ENCODE results near the gene HERC2.
"Not testable (repeated sequence)": the region's sequence is repeated elsewhere in the genome, so short reads cannot be mapped to it uniquely, and the experiment has no call there.

The HERC2 gene

DNA sequence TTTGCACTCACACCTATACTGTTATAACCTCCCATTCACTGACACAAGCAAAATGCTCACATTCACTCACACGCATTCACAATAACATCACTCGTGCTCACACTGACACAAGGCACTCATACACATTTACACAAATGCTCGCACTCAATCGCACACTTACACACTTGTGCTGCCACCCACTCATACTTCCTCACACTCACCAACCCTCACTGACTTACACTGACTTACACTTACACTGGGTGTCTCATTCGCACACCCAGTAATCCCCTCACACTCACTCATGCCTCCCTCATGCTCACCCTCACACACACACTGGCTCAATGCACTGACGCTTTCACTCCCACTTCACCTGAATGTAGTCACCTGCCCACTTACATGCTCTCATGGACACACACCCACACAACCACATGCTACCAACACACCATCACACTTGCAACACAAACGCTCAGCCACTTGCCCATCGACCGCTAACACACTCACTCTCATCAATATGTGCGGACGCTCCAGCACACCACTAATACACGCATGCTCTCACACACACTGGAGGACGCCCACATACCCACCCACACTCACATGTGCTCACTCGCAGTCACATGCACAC lies 104.9 kb downstream of the HERC2 start:
- not testable (repeated sequence) for DNase-seq

DNA sequence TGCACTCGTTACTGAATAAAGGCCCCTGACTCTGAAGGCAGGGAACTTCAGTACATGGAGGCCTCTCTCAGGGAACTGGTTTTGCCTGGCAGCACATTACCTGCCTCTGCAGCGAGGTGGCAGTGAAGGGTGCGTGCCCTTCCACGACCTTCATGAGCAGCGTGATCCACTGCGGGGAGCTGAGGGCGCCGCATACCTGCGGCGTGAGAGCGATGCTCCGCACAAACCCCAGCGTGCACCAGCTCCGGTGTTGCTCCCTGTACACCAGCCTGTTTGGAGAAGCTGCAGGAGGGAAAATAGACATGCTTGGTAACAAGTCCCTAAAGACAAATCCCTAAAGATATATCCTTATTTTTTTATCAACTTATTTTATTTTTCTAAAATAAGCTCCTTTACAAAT lies 106.5 kb downstream of the HERC2 start:
- not testable (repeated sequence) for DNase-seq

DNA sequence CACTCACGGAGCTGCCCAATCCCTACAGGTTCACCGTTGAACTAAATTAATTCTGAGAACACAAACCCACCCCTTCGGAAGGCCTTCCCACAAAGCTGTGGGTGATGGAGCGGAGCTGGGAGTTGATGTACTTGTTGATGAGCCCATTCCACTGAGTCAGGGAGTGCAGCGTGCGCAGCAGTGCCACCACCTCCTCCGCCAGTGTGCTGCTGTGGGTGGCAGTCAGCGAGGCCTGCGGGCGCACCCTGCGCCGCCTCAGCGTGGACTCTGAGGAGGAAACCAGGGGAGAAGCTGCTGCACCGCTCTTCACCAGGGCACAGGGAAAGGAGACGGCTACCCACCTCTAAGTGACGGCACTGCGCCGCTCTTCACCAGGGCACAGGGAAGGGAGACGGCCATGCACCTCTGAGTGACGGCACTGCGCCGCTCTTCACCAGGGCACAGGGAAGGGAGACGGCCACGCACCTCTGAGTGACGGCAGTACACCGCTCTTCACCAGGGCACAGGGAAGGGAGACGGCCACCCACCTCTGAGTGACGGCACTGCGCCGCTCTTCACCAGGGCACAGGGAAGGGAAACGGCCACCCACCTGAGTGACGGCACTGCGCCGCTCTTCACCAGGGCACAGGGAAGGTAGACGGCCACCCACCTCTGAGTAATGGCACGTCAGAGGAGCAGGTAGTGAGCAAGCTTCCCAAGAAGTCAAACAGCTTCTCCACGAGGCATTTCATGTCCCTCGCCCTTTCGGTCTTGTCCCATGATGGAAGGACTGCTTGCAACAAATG lies 107.8 kb downstream of the HERC2 start:
- not testable (repeated sequence) for DNase-seq

DNA sequence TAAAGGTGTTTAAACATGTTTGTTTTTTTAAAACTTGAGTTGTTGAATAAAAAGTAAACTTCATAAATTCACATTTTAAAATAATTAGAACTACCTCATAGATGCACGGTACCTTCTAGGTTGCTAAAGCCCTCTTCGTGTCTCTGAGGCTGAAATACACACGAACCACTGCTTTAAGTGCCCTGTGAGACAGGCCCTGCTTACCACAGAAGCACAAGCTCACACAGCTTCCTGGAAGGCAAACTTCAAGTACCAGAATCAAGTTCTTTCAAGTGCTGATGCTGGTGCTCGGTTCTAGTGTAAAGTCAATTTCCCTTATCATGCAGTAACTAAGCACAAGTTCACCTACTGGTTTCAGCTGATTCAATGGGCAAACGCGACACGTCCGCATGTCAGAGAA lies 108.6 kb downstream of the HERC2 start:
- DNase-seq, result not testable (repeated sequence)

DNA sequence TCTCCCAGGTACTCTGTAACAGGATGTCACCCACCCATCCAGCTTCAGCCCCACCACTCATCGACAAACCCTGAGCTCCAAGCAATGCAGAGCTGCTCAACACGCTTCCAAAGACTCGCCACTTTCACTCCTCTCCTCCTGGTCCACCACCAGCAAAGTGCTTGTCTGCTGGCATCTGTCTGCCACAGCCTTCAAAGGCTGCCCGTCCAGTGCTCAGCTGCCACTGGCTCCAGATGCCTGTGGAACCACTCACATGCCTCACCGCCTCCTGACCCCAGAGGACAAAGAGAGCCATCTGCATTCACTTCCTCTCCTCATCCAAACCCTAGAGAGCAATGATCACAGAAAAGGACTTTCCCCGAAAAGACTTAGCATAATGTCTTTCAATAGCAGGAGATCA lies 113.4 kb downstream of the HERC2 start:
- no peak for DNase-seq

DNA sequence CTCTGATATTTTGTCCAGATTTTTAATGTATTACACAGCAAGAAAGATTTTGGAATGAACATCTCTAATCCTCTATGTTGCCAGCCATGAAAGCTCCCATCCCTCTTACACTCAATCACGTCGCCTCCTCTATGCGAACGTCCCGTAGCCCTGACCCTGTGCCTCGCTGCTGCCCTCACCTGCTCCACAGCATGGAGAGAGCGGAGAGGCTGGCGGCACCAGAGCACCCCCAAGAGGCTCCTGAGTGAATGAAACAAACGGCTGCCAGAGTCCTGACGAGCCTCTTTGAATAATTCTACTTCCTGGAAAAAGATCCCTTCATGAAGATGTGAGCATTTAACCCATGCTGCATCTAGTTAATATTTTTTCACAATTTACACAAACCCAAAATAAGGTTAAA lies 116.3 kb downstream of the HERC2 start:
- DNase-seq, result not testable (repeated sequence)

DNA sequence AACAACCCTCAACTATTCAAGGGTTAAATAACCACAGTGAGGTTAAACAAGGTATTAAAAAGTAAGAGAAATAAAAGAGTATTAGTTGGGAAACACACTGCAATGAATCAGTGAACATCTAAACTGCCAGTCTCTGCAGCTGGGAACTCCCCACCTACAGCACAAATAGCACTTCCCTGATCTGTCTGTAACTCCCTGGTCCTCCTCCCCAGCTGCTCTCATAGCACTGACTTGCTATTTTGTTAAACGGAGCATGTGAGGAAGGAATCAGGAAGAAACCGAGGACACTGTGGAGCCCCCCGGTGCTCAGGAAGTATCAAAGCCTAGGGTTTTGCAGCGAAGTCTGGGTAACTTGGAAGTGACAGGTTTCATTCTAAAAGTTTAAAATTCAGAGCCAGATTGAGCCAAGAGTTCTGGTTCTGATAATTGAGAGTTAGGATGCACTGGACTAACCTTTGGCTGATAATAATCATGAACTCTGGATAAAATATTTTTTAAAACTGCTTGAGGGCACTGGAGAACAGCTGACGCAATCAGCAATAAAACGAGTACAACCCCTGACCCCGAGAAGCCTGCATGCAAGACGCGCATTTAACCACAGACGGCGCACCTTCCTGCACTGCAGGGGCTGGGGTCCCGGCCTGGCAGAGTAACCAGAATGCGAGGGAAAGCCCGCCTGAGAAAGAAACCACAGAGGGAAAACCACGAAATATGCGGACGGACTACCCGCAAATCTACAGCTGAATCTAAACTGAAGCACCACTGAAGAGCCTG lies 118.7 kb downstream of the HERC2 start:
- not testable (repeated sequence) for DNase-seq

DNA sequence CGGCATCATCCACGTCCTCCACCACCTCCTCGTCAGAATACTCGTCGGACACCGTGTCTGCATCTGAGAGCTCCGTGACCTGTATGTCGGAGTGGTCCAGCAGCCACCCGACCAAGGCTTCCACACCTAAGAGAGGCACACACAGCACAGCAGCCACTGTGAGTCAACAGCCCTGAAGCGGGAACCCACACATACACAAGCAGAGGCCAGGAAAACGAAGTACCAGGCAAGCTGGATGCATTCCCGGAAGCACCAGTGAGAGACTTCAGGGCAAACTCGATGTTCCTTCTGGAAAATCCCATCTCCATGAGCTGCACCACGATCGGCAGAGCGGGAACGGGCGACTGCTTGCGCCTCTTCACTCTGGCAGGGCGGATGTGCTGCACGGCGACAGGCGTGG lies 119.9 kb downstream of the HERC2 start:
- DNase-seq, result not testable (repeated sequence)

DNA sequence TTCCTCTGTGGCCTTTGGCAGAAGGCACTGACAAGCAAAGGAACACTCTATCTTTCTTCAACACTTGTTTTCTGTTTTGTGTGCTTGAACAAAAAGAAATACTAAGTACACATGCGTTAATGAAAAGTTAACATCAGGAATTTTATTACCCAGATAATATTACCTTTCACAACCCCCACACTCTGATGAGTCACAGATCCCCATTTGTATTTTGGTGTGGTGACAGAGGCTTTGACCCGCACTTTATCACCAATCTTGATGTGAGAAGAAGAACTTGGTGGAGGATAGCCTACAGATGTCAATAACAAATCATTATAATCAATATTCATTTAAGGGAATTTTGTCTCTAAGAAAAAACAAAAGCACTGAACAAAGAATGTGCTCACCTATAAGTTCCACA lies 123.8 kb downstream of the HERC2 start:
- not testable (repeated sequence) for DNase-seq

DNA sequence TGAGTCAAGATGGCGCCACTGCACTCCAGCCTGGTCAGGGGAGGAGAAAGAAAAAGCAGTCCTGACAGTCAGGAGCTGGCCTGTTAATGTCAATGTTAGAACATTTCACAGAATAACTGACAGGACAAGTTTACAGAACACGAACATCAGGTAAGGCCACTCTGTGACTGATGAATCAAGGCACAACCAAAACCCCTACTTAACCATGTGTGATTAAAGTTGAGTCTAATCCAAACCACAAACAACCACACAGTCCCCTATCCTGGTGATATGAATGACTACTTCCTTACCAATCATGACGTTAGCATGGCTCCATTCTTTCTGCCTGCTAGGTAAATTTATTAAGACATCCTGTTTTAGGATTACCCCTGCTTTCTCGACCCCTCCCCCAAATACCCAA lies 124.3 kb downstream of the HERC2 start:
- DNase-seq, result not testable (repeated sequence)

DNA sequence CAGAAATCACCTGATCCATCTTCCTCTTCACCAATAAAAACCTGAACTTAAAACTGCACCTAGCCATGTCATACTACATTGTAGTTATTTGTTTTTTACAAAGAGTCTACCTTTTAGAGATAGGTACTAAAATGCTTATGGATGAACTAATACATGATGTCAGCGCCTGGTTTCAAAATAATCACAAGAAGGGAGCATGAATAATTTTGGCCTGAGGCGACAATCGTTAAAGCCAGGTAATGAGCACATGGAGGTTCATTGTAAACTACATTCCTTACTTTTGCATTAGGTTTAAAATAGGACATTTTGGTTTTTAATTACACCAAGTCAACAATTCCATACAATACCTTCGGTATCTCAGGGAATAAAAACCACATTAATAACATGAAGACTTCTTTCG lies 125.4 kb downstream of the HERC2 start:
- DNase-seq, result not testable (repeated sequence)

DNA sequence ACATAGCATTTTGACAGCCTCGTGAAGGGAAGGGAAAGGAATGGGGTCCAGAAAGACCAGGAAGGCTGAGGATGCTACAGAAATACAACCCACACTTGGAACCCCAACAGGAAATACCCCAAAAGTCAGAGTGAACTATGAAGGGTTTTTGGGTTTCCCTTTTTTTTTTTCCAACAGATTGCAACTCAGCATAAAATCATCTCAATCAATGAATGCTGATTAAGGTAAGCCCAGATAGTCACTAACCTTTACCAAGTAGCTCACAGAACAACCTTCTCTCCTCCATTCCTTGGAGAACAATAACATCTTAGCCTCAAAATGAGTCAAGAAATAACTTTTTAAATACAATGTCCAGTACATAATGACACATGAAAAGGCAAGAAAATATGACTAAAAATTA lies 129.2 kb downstream of the HERC2 start:
- DNase-seq, result no peak

DNA sequence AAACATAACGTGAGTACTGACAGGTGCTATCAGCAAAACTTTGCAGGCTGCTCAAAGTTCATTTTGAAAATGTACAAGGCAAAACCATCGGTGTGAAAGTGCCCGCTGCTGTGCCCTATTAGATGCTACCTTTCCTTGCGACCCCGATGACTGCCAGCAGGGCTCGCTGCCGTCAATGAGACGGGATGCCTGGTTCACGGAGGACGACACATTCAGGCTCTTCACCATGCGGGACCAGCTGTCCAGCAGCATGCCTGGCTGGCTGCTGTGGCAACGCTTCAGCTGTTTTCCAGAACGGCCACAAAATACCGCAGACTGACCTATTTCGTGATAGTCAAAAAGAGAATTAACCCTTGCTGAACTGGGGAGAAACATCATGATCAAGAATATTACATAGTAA lies 130.1 kb downstream of the HERC2 start:
- DNase-seq, result peak; percentile 18

DNA sequence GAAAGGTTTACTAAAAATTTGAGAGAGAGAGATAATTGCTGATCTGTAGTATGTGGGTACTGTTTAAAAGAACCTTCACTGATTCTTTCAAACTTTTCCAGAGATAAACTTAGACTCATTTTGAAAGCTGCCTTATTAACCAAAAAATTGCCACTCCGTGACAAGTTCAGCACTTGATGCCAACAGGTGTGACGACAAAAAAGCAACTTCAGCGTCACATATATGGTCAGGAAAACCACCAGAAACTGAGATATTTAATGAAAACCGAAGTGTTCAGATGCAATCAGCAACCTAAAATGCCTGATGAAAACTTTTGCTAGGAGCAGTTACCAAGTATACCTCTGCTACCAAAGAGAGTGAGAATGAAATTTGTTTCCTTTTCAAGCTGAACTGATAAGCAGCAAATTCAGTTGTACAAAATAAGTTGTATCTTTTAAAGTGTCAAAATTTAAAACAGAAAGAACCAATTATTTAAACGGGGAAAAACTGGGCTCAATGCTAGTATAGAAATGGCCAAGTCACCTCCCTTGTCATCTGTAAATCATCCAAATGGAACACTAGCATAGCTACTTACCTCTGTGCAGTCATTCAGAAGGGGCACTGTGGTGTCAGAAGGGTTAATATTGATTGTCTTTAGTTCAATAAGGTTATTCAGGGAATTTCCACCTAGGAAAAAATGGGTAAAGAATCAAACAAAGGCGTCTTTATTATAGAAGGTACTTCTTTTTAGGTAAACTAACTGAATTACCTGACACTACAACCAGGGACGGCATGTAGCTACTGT lies 131.4 kb downstream of the HERC2 start:
- no peak for DNase-seq

DNA sequence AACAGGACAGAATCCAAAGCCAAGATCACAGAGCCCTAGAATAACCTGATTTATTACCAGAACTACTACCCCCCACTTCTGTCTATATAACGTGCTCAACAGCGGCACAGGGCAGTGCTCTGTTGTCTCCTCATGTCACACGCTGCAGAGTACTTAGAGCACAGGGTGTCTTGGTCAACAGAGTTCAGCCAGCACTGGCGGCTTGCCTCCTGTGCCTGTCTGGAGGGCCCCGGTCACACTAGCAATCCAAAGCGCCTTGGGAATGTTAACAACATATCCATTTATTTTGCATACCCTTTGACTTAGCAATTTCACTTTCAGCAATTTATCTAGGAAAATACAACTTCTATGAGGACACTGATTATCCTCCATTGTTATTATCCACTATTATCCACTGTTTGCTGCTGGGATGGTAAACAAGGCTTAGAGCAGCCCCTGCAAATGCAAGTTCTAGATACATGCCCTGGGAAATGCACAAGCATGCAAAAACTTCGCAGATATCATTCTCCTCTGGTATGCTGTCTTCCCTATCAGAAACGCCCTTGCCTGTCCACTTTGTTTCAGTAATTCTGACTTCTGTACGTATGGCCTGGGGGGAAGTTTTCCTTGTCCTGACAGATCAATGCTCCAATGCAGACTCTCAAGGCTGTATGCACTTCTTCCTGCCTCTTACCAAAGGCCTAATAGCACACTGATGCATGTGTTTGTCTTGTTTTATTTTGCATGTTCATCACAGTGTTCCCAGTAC lies 136.7 kb downstream of the HERC2 start:
- DNase-seq, result no peak

DNA sequence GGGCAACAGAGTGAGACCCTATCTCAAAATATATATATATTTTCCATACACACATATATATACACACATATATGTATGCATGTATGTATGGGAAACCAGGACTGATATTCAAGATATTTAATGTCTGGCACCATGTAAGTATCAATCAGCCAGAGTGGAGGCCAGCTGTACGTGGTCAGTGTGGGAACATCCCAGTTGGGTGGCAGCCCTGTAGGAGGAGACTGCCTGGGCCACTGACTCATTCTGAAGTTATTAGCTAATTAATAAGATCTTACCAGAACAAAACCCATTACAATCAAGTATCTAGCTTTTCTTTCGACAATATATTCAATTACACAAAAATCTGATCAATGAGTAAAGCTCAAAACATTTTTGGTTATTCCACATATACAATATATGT lies 137.8 kb downstream of the HERC2 start:
- DNase-seq, result no peak

DNA sequence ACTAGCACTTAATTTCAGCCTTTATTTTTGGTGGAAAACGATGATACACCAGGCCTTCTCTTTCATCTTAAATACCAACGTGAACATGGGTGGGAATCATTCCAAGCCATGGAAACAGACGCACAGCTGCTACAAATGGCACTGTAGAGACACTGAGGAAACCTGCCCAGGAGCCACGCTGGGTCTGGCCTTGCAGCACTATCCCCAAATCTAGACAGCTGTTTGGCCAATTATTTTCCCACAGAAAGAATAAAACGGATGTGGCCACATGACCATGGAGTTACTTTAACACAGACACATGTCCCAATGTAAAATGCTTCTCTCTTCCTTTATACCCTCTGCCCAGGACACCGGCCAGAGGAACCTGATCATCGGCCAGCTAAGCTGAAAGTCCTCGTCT lies 139.2 kb downstream of the HERC2 start:
- no peak for DNase-seq

DNA sequence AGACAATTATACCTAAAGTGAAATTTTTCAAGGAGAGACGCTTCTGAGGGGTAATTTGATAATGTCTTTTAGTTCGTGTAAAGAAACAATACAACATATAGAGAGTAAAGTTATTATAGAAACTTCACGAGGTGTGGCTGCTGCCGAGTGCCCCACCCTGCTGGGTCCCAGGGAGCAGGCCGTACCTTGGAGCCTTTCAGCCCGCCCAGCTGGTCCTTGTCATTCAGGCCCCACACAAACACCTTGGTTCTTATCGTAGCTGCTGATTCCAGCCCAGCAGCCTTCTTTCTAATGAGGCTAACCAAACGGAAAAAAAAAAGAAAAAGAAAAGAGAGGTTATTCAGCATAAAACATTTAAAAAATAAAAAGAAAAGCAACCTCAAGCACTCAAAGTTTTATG lies 139.8 kb downstream of the HERC2 start:
- DNase-seq, result no peak

DNA sequence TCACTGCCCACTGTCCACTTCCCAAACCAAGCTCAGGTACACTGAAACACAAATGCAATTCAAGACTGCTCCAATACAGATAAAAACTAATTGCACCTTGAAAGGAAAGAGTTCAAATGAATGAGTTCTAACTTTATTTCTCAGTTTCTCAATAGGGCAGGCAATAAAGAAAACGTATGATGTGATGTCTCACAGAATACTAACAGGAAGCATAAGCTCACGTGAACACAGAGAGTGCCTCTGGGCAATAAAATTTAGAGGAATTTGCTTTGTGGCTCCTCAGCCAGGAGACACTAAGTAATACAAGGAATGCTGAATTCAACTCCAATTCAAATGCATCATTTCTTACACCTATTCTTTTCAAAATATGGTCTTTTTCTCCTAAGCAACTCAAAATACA lies 140.6 kb downstream of the HERC2 start:
- DNase-seq, result no peak

DNA sequence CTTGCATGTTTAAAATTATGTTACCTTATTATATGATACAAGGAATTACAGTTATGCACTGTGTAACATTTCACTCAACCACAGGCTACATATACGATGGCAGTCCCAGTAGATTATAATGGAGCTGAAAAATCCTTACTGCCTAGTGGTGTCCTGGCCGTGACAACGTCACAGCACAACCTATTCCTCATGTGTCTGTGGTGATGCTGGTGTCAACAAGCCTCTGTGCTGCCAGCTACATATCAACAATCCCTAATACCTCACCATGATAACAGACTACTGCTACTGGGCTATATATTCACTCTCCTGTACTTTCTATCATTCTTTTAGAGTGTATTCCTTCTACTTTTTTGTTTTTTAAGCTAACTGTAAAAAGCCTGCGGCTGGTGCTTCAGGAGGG lies 142.7 kb downstream of the HERC2 start:
- DNase-seq, result no peak

DNA sequence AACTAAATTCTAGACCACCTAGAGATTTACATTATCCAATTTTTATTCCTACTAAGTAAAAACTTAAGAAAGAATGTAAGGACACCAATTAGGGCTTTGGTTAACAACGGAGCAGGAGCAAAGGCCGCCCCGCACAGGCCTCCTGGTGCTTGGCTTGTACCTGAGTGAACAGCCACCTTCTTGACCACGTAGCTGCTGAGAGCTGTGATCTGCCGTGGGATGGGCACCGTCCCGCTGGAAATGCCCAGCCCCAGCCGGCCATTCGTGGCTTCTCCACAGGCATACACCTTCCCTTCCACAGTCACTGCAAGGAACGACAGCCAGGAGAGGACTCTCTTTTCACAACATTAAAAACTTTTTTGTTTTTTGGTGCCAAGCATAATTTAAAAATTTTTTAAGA lies 143.3 kb downstream of the HERC2 start:
- no peak for DNase-seq

DNA sequence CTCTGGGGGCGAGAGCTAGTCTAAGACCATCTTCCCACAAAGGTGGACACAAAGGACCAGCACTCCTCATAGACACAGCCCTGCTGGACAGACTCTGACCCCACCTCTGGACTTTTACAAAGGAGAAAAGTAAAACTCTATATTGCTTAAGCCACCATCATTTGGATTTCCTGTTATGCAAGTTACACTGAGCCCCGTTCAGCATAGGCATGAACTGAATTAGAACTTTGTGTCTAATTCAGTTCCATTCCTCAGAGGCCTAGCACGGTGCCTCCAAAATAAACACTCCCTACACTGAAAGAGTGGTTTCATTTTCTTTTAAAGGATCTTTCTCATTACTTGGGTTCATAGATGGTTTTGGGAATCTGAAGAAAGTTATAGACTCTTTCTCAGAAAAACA lies 143.7 kb downstream of the HERC2 start:
- DNase-seq, result no peak
